Measurements from ENCODE around the gene COL25A1. TPM values are rescaled to one million over a fixed set of nuclear protein-coding genes. Genes with fewer than 3 reads are reported as not detected.

COL25A1 gene
- total RNA-seq, 1 donor from 2014 or later, result 0.35 TPM

DNA sequence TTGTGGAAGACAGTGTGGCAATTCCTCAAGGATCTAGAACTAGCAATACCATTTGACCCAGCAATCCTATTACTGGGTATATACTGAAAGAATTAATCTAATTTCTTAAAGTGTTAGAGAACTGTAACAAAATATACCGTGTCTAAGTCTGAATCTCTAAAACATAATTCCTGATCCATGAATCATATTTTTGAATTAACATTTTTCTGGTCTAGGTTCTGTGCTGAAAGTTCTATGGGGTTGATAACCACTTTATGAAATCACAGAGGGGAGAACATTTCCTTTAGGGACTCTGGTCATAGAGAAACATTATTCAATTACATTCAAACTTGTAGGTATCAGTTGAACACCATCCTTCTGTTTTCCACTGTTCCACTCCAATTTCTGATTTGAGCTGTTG lies 447.7 kb downstream of the COL25A1 start:
- no peak overlapping the region for H3K27ac ChIP-seq
- TF ChIP-seq, protein P1, sequence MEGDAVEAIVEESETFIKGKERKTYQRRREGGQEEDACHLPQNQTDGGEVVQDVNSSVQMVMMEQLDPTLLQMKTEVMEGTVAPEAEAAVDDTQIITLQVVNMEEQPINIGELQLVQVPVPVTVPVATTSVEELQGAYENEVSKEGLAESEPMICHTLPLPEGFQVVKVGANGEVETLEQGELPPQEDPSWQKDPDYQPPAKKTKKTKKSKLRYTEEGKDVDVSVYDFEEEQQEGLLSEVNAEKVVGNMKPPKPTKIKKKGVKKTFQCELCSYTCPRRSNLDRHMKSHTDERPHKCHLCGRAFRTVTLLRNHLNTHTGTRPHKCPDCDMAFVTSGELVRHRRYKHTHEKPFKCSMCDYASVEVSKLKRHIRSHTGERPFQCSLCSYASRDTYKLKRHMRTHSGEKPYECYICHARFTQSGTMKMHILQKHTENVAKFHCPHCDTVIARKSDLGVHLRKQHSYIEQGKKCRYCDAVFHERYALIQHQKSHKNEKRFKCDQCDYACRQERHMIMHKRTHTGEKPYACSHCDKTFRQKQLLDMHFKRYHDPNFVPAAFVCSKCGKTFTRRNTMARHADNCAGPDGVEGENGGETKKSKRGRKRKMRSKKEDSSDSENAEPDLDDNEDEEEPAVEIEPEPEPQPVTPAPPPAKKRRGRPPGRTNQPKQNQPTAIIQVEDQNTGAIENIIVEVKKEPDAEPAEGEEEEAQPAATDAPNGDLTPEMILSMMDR (IDR thresholded peaks at IDR 0.05), result no peak
- H3K36me3 ChIP-seq, result no peaks in the 10 kb centered on the region
- H3K4me1 ChIP-seq, result no peaks in the 10 kb centered on the region
- H3K9me3 ChIP-seq, result no peaks in the 10 kb centered on the region
- DNase-seq (no peak), ATAC-seq (no peak)
- H3K4me3 ChIP-seq, result no peak overlapping the region
- intact Hi-C loops (cut with DNase I), result no loop called here
- no peaks in the 10 kb centered on the region for H3K27me3 ChIP-seq (ENCODE audit: low read depth)

DNA sequence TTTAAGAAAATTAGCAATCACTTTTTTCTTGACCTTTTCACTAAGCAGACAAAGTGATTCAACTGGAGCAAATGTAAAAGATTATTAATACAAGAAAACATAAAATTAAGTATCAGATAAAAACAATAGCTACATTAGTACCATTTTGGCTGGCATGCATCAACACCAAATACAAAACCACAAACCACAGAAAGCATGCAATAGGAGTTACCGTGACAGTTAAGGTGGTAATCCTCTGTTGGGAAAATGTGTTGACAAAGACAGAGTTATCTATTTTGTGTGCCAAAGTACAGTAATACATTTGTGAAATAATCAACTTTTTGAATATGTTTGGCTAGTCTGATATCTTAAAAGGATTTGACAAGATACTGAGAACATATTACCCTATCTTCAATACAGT lies 449.8 kb downstream of the COL25A1 start:
- ATAC-seq (no peak), DNase-seq (no peak)
- intact Hi-C loops (cut with DNase I), result no loop called here
- TF ChIP-seq, protein P1 (IDR thresholded peaks at IDR 0.05), result no peak
- no peaks in the 10 kb centered on the region for H3K36me3 ChIP-seq
- no peak overlapping the region for H3K27ac ChIP-seq
- H3K9me3 ChIP-seq, result no peaks in the 10 kb centered on the region
- H3K4me1 ChIP-seq, result no peaks in the 10 kb centered on the region
- H3K27me3 ChIP-seq (ENCODE audit: low read depth), result no peaks in the 10 kb centered on the region
- H3K4me3 ChIP-seq, result no peak overlapping the region

DNA sequence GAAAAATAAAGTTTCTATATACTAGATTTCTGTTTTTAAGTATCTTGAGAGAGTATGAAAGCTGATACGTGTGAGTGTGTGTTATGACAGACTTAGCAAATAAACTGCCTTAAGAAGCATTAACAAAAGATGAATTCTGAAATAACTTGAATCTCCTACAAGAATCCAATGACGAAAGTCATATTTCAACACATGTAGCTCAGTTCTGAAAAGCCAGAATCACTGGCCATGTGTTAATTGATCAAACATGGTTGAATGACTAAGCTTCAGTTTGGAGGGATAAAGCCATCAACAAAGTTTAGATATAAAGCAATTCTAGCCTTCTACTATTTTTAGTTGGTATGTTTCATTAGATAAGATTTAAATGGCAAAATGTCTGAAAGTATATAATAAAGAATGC lies 451.1 kb downstream of the COL25A1 start:
- Histone ChIP-seq H3K27ac (no peak overlapping the region), H3K9me3 (no peaks in the 10 kb centered on the region), H3K4me1 (no peaks in the 10 kb centered on the region), H3K4me3 (no peak overlapping the region), H3K36me3 (no peaks in the 10 kb centered on the region), H3K27me3 (ENCODE audit: low read depth) (no peaks in the 10 kb centered on the region)
- intact Hi-C loops (cut with DNase I), result no loop called here
- TF ChIP-seq, protein P1 (IDR thresholded peaks at IDR 0.05), result no peak
- DNase-seq (no peak), ATAC-seq (no peak)

DNA sequence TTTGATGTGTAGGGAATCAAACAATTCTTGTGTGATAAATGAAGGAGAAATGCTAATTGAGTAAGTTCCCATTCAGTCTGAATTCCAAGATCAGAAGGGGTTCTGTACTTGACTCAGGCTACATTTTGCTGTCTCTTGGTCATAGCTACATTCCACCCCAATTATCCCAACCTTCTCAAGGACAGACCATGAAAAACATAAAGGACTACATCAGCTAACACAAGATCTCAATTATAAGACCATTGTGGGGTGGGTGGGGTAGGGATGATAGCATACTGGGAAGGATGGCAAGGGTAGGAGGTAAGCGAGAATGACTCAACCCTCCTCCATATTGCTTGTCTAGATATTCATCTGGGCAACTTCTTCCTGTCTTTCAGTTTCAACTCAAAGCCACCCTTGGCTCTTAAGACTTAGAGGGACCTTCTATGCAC lies 452.2 kb downstream of the COL25A1 start:
- TF ChIP-seq, protein P1 (IDR thresholded peaks at IDR 0.05), result no peak
- intact Hi-C loops (cut with DNase I), result no loop called here
- no peak overlapping the region for H3K27ac ChIP-seq
- DNase-seq (no peak), ATAC-seq (no peak)
- H3K4me3 ChIP-seq, result no peak overlapping the region
- H3K36me3 ChIP-seq, result no peaks in the 10 kb centered on the region
- H3K27me3 ChIP-seq (ENCODE audit: low read depth), result no peaks in the 10 kb centered on the region
- H3K4me1 ChIP-seq, result no peaks in the 10 kb centered on the region
- no peaks in the 10 kb centered on the region for H3K9me3 ChIP-seq

DNA sequence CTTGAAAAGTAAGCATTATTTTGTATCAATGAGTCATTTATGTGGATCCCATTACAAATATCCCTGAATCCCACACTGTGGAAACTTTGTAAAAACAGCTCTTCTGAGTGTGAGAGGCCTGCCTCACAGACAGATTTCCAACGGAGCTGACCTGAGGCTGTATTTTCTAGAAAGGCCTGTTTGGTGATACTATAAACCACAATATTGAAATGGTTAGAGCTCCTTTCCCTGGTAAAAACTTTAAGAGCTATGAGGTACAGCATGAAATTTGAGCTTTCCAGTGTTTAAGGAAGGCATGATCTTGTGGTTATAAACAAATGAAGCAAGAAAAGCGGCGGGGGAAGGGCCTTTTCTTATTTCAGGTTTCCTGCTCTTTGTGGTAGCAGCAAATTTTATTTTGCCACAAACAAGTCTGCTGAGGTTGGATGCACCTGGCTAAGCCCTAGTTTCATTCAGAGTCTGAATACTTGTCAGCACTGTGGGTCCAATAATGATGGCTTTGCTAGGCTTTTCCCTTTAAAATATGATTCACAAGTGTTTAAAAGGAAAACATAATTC lies 452.8 kb downstream of the COL25A1 start:
- H3K4me3 ChIP-seq, result no peak overlapping the region
- intact Hi-C loops (cut with DNase I), result no loop called here

More for the DNA sequence above, 452.8 kb downstream of the COL25A1 start:
- TF ChIP-seq, protein P1 (IDR thresholded peaks at IDR 0.05), result no peak
- no peak for DNase-seq
- no peak for ATAC-seq
- no peaks in the 10 kb centered on the region for H3K9me3 ChIP-seq
- no peaks in the 10 kb centered on the region for H3K4me1 ChIP-seq
- no peak overlapping the region for H3K27ac ChIP-seq
- no peaks in the 10 kb centered on the region for H3K27me3 ChIP-seq (ENCODE audit: low read depth)
- no peaks in the 10 kb centered on the region for H3K36me3 ChIP-seq
